ENCODE data around the gene PRR22.

The PRR22 gene

GRCh38 chr19:5814852-5815246, 30.3 kb upstream of the PRR22 start:
- no peak for DNase-seq (ENCODE audit: low read depth, low spot score)
- H3K27ac ChIP-seq = no peak overlapping the region

DNA sequence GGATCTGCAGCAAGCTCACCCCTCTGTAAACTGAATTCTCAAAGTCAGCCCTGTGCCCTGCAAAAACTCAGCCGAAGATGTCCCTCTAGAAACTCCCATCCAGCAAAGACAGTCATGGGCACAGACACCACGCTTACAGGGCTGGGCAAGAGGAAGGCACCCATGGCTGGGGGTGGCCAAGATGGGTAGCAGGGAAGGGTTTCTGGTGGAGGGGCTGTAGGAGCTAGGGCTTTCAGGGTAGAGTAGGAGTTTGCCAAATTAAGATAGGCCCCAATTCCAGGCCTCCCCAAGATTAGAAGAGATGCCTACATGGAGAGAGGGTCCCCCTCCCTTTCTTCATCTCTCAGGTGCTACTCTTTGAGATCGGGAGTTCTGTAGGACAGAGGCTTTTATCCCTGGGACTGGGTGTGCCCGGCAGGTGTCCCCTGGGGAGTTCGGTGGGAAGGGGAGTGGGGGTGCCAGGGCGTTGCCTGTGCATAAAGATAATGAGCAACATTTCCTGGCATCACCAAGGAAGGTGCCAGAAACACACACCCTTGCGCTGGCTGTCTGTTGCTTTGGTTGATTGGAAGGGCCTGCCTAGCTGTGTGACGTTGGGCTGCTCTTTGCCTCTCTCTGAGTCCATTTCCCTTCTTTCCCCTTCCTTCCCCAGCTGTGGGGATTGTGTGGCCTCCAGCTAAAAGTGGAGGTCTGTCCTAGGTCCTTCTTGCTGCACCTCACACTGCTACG, 29.7 kb upstream of the PRR22 start:
- no peak overlapping the region for H3K27ac ChIP-seq
- no peak for DNase-seq (ENCODE audit: low read depth, low spot score)

- no peak for DNase-seq (ENCODE audit: low read depth, low spot score)
These were observed 26.6 kb upstream of the PRR22 start for GRCh38 chr19:5811117-5811516.

DNA sequence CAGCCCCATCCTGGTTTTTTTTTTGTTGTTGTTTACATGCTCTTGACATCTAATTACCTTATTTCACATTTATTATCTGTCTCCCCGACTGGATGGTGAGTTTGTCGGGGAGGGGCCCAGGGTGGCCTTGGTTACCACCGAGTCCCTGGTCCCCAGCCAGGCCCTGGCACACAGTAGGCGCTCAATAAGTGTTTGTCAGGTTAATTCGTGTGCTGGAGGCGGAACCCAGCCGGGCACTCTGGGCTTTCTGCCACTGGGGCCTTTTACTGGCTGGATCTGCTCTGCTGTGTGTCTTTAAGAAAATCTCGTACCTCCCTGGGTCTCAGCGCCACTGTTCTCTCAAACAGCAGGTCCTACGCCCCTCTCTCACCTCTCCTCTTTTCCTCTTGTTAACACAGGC, 24.9 kb upstream of the PRR22 start:
- no peak overlapping the region for H3K27ac ChIP-seq
- no peak for DNase-seq (ENCODE audit: low read depth, low spot score)

More at GRCh38 chr19:5811117-5811516, 26.6 kb upstream of the PRR22 start:
- no peak overlapping the region for H3K27ac ChIP-seq

GRCh38 chr19:5809053-5809452, 24.5 kb upstream of the PRR22 start:
- no peak for DNase-seq (ENCODE audit: low read depth, low spot score)
- no peak overlapping the region for H3K27ac ChIP-seq

DNA sequence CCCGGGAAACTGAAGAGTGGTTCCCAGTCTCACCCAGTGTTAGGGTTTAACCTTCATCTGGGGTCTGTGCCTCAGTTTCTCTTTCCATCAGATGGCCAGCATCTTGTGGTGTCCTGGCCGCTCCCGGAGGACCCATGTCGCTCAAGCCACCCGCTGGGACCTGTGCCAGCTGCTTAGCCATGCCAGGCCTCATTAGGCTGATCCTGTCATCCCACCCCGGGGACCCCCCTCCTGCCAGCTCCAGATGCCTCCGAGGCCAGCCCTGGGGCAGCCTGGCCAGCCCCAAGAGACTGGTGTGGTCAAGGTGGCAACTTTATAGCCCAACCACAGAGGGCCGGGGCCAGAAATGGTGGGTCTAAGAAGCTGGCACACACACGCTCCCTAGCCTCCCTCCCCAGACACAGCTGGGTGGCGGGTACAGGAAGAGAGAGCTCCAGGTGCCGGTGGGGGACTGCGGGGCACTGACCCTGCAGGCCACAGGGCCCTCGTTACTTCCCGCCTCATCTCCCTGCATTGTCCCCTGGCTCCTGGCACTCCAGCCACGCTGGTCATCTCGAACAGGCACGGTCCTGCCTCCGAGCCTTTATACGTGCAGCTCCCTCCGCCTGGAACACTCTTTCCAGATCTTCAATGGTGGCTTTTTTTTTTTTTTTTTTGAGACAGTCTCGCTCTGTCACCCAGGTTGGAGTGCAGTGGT, 23.7 kb upstream of the PRR22 start:
- no peak overlapping the region for H3K27ac ChIP-seq
- DNase-seq (ENCODE audit: low read depth, low spot score) = no peak

DNA sequence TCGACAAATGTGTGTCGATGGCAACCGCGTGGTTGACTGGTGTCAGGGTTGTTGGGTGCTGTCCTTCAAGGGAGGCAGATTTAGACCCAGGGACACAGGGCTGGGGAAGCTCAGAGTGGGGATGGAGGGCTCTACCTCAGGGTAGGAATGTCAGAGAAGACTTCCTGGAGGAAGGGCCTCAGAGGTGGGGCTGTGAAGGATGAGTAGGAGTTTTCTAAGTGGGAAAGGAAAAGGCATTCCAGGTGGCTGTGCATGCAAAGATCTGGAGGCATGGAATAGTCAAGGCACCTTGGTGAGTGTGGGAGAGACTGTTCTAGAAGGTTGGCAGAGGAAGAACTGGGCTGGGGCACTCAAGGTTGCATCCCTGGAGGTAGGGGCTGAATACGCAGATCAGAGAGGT, 22.4 kb upstream of the PRR22 start:
- DNase-seq (ENCODE audit: low read depth, low spot score) = no peak
- no peak overlapping the region for H3K27ac ChIP-seq

GRCh38 chr19:5806133-5806489, 21.6 kb upstream of the PRR22 start:
- no peak for DNase-seq (ENCODE audit: low read depth, low spot score)
- H3K27ac ChIP-seq = no peak overlapping the region

DNA sequence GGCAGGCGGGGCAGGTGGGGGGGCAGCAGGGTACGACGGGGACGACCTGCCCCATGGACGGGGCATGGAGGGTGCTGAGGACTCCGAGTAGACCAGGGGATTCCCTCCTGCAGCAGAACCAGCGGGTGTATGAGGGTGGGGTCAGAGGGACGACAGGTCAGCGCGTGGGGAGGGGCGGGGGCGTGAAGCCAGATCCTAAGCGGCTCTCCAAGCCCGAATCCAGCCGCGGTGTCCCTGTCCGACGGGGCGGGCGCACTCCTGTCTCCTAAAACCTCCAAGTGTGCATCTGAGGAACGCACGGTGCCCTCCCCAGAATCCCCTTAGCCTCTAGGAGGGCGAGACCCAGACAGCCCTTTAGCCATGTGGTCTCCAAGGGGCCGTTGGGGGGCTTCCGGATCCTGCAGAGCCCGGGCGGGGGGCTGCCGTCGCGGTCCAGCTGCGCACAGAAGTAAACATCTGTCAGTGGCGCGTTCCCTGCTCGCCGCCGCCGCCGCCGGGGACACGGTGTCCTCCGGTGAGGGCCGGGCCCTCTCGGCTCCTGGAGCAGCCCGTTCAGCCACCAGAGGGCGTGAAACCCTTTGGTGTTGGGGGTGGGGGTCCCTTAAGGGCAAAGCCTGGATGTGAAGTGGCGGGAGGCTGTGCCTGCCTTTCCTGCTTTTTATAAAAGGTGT, 21.1 kb upstream of the PRR22 start:
- no peak for DNase-seq (ENCODE audit: low read depth, low spot score)

DNA sequence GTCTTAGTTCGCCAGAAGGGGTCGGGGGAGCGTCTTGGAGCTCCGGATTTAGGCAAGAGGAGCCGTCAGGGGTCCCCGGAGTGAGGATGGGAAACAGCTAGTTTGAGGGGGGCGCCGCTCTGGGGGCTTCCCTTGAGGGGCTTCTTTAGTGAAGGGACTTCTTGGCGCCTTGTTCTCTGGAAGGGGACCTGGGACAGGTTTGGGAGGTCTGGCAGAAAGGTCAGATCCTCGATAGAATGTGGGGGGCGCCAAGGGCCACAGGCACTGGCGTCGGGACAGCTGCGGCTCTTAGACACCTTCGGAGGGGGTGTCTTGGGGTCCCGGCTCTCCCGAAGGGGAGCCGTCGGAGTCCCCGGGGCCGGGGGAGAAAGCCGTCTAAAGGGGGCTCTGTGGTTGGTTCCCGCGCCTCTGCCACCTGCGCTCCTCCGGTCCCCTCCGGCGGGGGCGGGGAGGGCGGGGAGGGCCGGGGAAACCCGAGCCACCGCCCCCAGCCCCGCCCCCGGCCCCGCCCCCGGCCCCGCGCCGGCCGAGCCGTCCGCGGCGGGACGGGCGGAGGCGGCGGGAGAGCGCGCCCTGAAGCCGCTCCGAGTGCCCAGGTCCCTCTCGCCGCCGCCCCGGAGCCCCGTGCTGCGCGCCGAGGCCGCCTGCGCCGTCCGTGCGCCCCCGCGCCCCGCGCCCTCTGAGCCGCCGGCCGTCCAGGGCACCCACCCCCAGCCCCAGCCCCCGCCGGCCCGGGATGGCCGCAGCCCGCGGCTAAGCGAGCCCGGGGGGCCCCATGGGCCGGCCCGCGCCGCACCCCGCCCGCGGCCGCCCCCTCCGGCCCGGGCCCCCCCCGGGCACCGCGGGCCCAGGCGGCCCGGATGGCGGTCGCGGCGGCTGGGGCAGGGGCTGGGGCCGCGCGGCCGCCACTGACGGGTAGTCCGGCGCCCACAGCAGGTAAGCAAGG, 20.2 kb upstream of the PRR22 start, which contains the start of gene NRTN:
Gene NRTN, plus strand, starts transcription at position 552 of the 946 bp plus-strand sequence. CDS start 19,099 bp downstream, outside the sequence.
- no peak within 1 kb of the TSS for H3K27ac ChIP-seq
- no peak for DNase-seq (ENCODE audit: low read depth, low spot score)

More for the DNA sequence above, 21.1 kb upstream of the PRR22 start:
- H3K27ac ChIP-seq = no peak overlapping the region

DNA sequence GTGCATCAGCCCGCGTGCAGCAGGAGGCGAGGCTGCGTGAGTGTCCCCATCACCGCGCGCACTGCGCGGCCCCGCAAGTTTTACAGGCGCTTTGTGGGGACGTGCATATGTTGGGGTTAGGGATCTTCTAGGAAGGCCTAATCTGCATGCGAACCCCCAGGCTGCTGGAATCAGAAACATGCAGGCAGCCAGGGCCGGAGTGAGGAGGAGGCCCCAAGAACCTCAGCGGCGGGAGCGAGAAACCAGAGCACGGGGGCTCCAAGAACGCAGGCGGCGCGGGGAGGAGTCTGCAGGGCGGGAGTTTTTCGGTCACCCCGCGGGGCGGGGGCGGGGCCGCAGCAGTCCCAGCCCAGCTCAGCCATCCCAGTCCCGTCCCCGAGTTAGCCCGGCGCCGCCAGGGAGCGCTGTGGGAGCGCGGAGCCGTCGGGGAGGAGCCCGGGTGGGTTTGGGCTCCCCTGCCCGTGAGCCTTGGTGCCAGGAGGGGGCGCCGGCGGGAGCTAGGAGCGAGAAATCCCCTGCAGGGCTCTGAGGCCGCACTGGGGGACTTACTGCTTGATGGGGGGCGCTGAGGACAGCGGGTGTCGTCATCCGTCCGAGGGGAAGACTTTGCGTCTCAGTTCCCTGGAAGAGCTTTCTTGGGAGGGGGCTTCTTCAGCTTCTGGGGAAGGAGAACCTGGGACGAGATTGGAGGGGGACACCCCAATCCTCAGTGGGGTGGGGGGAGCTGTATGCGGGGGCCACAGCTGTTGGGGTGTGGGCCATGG, 19.4 kb upstream of the PRR22 start:
- no peak for DNase-seq (ENCODE audit: low read depth, low spot score)
- H3K27ac ChIP-seq = no peak overlapping the region

DNA sequence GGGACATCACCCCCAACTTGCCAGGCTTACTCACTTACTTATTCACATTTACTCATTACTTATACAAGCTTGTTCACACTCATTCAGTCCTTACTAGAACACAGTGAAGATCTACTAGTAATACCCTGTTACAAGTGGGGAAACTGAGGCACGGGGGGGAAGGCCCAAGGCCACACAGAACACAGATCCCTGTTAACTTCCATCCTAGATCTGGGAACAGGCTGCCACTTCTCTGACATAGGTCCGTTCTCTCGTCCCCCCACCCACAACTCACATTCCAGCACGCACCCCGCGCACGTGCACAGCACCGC, 18.9 kb upstream of the PRR22 start:
- no peak overlapping the region for H3K27ac ChIP-seq
- DNase-seq (ENCODE audit: low read depth, low spot score) = no peak

DNA sequence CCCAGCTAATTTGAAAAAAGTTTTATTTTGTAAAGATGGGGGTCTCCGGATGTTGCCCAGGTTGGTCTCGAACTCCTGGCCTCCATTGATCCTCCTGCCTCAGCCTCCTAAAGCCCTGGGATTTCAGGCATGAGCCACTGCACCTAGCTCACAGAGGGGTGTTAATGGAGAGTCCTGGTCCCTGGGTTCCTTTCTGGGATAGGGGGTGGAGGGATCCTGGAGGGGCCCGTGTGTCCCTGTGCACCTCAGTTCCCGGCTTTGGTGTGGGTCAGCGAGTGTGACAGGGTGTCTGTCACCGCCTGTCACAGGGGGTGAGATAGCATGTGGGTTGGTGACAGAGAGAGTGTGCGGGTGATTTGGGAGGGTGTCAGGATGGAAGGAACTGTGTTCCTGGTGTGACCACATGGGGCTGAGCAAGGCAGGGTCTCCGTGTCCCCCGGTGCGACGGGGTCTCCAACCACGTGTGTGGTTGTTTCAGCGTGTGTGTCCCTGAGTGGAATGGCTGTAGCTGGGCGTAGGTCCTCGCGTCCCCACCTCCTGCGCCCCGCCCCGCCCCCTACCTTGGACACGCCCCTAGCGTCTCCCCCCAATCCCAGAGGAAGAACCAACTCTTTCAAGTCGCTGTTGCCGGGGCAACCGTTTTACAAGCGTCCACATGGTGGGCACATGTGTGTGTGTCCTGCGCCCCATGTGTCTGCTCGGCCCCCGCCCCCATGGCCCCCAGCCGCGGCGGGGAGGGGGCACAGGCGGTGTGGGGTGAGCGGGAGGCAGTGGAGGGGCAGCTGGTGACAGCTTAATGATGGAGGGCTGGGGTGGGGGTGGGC, 17.5 kb upstream of the PRR22 start:
- DNase-seq (ENCODE audit: low read depth, low spot score) = no peak
- no peak overlapping the region for H3K27ac ChIP-seq

DNA sequence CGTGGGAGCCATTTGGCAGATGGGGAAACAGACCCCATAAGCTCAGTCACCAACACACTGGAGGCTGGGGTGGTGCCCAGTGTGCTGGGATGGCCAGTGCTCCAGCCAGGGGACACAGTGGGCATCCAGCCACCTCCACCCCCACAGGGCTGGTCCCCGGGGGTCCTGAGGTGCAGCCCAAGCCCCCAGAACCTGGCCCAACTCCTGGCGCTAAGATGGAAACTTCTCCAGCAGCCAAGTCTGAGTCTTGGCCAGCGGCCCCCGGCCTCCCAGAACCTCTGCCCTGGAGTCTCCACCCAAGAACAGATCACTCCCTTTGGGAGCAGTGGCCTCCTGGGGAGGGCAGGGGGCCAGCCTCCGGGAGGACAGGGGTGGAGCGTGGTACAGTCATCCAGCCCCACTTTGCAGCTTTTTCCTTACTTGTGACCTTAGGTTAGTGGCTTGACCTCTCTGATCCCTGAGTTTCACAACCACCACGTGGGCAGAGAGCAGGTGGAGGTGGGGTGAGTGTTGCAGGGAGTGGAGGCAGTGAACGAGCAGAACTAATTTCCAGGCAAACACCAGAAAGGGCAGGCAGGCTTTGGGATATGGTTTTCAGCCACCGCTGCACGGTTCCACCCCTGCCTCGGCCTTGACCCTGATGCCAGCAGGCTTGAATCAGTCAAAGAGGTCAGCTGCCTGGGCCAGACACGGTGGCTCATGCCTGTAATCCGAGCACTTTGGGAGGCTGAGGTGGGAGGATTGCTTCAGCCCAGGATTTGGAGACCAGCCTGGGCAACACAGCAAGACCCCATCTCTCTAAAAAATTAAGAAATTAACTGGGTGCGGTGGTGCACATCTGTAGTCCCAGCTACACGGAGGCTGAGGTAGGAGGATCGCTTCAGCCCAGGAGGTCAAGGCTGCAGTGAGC, 16.1 kb upstream of the PRR22 start:
- H3K27ac ChIP-seq = no peak overlapping the region
- no peak for DNase-seq (ENCODE audit: low read depth, low spot score)

GRCh38 chr19:5799247-5800241, 15.0 kb upstream of the PRR22 start:
- no peak overlapping the region for H3K27ac ChIP-seq
- no peak for DNase-seq (ENCODE audit: low read depth, low spot score)

DNA sequence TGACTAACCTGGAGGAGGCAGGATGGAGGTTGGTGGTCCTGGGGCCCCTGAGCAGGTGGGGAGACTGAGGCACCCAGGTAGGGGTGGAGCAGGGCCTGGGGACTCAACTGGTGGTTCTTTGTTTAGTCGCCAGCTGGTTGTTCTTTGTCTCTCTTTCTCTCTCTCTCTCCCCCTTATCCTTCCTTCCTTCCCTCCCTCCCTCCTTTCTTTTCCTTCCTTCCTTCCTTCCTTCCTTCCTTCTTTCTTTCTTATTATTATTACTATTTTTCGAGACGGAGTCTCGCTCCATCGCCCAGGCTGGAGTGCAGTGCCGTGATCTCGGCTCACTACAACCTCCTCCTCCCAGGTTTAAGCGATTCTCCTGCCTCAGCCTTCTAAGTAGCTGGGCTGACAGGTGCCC, 13.7 kb upstream of the PRR22 start:
- no peak overlapping the region for H3K27ac ChIP-seq
- DNase-seq (ENCODE audit: low read depth, low spot score) = no peak
